ENCODE results near the gene NAALAD2. TPM values are rescaled to one million over a fixed set of nuclear protein-coding genes. Genes with fewer than 3 reads are reported as not detected.
"Not testable (repeated sequence)": the region's sequence is repeated elsewhere in the genome, so short reads cannot be mapped to it uniquely, and the experiment has no call there.

NAALAD2 gene
- total RNA-seq (10 to 100 TPM in 2 of 7 donors, 1 to 10 TPM in 5; 3.0 to 12.3 (median 5.4) TPM), polyA plus RNA-seq (1 to 10 TPM in 2 of 3 donors, under 1 TPM in 1; 0.67 to 1.2 (median 1.2) TPM)
- long read RNA-seq, donor 1, partial matches to known transcripts, result 5 of 7 reads
- long read RNA-seq, donor 1, other reads (novel, unspliced or antisense), result 0 of 7 reads
- long read RNA-seq, donor 2, result 0 reads

DNA sequence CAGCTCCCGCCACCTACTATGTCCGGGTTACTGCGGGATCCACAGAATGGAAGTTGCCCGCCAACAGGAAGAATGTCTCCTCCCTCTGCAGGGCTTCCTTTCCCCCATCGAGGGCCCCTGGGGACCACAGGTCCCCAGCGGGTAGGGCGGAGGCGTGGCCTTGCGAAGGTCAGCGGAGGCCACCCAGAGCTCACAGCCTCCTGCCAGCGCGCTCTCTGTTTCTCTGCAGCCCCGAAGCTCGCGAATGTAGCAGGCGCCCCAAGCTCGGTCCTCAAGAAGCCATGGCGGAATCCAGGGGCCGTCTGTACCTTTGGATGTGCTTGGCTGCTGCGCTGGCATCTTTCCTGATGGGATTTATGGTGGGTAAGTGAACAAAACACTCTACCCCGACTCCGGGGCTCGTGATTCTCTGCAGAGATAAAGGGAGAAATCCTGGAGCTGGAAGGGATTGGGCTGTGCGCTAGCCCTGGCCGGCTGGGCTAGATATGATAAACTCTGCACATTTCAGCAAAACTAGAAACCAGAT, at the start of gene NAALAD2:
Gene NAALAD2 (plus strand): TSS at position 186 of the 526 bp plus-strand sequence. CDS start 96 bp downstream, at position 282.
- peak within 1 kb of the TSS in 6 of 8 donors; percentile 10 to 61 (median 38) for H3K27ac ChIP-seq
- TF ChIP-seq, protein P1, sequence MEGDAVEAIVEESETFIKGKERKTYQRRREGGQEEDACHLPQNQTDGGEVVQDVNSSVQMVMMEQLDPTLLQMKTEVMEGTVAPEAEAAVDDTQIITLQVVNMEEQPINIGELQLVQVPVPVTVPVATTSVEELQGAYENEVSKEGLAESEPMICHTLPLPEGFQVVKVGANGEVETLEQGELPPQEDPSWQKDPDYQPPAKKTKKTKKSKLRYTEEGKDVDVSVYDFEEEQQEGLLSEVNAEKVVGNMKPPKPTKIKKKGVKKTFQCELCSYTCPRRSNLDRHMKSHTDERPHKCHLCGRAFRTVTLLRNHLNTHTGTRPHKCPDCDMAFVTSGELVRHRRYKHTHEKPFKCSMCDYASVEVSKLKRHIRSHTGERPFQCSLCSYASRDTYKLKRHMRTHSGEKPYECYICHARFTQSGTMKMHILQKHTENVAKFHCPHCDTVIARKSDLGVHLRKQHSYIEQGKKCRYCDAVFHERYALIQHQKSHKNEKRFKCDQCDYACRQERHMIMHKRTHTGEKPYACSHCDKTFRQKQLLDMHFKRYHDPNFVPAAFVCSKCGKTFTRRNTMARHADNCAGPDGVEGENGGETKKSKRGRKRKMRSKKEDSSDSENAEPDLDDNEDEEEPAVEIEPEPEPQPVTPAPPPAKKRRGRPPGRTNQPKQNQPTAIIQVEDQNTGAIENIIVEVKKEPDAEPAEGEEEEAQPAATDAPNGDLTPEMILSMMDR (IDR thresholded peaks at IDR 0.05 in 8 of 11, conservative IDR thresholded peaks at IDR 0.05 in 3 of 11), result no peak
- TF ChIP-seq POLR2A (IDR thresholded peaks at IDR 0.05) (no peak), POLR2AphosphoS5 (IDR thresholded peaks at IDR 0.05) (peak in 1 of 3 donors; percentile 55)
- peaks cover 0 to 26% (median 0%) of the 10 kb centered on the region in 6 donors for H3K4me1 ChIP-seq
- 1 to 4% (median 2%) methylated on average over 22 to 25 of the region's 25 CpGs for WGBS, 5 donors
- intact Hi-C loops (cut with DNase I; ENCODE audit: low total_unique reads), result no loop called here
- H3K36me3 ChIP-seq, result no peaks in the 10 kb centered on the region
- H3K4me3 ChIP-seq, result peak within 1 kb of the TSS; percentile 12 to 70 (median 44)
- DNase-seq, result peak; percentile 74
- no peaks in the 10 kb centered on the region for H3K9me3 ChIP-seq
- H3K27me3 ChIP-seq (replicated peaks in 1 of 7), result peaks cover 0 to 22% (median 3%) of the 10 kb centered on the region in 7 donors

DNA sequence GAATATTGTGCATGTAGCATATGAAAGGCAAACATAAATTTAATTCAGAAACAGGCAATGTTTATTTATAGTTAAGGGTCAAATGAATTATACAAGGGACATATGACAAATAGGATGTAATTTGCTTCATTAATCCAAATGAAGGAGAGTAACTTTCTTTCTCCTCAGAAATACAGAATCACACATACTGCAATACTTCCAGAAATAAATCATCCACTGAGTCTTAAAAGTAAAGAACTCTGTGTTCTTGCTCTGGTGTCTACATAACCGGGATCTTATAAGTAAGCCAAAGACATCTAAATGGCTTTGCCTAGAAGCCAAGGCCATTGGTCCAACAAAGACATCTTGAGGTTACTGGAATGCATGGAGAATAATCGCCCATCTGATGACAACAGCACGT, 48.8 kb upstream of the NAALAD2 start, which contains the start of gene UBTFL1:
Gene UBTFL1 (plus strand): TSS at position 301 of the 400 bp plus-strand sequence. CDS start 0 bp downstream, at position 301.
- H3K27me3 ChIP-seq (replicated peaks in 1 of 7); H3K4me1 ChIP-seq; DNase-seq; H3K27ac ChIP-seq; H3K36me3 ChIP-seq; H3K9me3 ChIP-seq; intact Hi-C loops (cut with DNase I; ENCODE audit: low total_unique reads); H3K4me3 ChIP-seq: not testable (repeated sequence)
- WGBS, 5 donors, result 67 to 95% (median 79%) methylated on average over 2 of the region's 3 CpGs; no CpG with 5 or more reads in 2 of the 5 donors

DNA sequence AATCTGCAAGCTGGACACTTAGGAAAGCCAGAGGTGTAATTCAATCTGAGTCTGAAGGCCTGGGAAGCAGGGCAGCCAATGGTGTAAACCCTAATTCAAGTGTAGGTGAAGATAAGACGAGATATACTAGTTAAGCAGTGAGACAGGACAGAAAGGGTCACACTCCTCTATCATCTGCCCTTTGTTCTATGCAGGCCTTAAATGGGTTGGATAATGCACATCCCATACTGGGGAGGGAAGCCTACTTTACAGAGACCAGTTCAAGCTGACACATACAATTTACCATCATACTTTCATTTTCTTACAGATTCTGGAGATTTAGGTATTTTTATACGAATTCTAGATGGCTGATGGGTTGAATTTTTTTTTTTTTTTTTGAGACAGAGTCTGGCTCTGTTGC, 45.7 kb upstream of the NAALAD2 start:
- H3K27me3 ChIP-seq (replicated peaks in 1 of 7); H3K4me3 ChIP-seq; intact Hi-C loops (cut with DNase I; ENCODE audit: low total_unique reads); H3K27ac ChIP-seq; H3K4me1 ChIP-seq; DNase-seq; H3K36me3 ChIP-seq; H3K9me3 ChIP-seq: not testable (repeated sequence)
- WGBS, 5 donors, result 26 to 61% (median 52%) methylated on average over 2 of the region's 2 CpGs

DNA sequence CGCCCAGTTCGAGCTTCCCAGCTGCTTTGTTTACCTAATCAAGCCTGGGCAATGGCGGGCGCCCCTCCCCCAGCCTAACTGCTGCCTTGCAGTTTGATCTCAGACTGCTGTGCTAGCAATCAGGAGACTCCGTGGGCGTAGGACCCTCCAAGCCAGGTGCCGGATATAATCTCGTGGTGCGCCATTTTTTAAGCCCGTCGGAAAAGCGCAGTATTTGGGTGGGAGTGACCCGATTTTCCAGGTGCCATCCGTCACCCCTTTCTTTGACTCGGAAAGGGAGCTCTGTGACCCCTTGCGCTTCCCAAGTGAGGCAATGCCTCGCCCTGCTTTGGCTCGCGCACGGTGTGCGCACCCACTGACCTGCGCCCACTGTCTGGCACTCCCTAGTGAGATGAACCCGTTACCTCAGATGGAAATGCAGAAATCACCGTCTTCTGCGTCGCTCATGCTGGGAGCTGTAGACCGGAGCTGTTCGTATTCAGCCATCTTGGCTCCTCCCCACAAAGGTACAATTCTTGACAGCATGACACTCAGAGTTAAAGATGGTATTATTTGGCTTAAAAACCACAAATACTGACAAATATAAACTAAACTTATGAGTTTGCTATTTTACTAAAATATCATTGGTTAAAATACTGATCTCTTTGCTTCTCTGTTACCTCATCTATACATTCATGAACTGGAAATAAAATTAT, 39.1 kb upstream of the NAALAD2 start:
- H3K4me1 ChIP-seq; intact Hi-C loops (cut with DNase I; ENCODE audit: low total_unique reads); H3K4me3 ChIP-seq; H3K36me3 ChIP-seq; H3K9me3 ChIP-seq; H3K27me3 ChIP-seq (replicated peaks in 1 of 7); H3K27ac ChIP-seq; DNase-seq: not testable (repeated sequence)
- 89 to 95% (median 94%) methylated on average over 20 to 24 of the region's 28 CpGs for WGBS, 5 donors

DNA sequence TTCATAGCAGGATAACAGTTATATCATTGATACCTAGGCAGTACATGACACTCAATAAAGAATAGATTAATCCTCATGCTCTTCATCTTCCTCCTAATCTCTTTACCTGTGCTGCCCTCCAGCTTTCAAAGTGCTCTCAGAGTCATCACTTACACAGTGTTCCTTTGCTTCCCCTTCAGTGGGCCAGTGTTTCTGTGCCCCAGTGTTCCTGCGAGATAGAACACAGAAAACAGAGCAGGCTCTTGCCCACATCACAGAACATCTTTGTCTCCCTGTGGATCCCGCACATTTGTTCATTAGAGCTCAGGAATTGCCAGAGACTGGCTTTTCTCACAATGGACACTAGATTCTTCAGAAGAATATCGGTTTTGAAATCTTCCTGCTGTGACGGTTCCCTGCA, 36.2 kb upstream of the NAALAD2 start:
- intact Hi-C loops (cut with DNase I; ENCODE audit: low total_unique reads); H3K27ac ChIP-seq; H3K36me3 ChIP-seq; H3K4me1 ChIP-seq; H3K4me3 ChIP-seq; H3K27me3 ChIP-seq (replicated peaks in 1 of 7); DNase-seq; H3K9me3 ChIP-seq: not testable (repeated sequence)
- WGBS, 5 donors, result 81 to 90% (median 82%) methylated on average over 4 of the region's 4 CpGs

DNA sequence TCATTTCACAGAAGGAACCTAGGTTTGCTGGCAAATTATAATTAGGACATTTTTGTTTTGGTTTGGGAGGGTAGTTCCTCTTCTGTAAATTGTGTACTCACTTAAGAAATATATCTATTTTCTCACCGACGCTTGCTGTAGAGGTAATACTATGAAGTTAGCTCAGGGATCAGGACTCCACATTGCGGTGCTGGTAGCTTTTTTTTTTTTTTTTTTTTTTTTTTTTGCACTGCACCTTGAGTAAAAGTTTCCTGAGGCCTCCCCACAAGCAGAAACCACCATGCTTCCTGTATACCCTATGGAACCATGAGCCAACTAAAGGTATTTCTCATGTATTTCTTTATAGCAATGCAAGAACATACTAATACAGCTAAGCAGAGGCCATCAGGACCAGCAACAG, 34.0 kb upstream of the NAALAD2 start:
- Histone ChIP-seq H3K4me3 (no peak overlapping the region), H3K27me3 (replicated peaks in 1 of 7) (no peaks in the 10 kb centered on the region), H3K4me1 (no peaks in the 10 kb centered on the region), H3K27ac (no peak overlapping the region), H3K36me3 (no peaks in the 10 kb centered on the region), H3K9me3 (no peaks in the 10 kb centered on the region)
- intact Hi-C loops (cut with DNase I; ENCODE audit: low total_unique reads), result no loop called here
- WGBS, 5 donors, result 19 to 53% (median 40%) methylated on average over 3 of the region's 3 CpGs
- TF ChIP-seq POLR2A (IDR thresholded peaks at IDR 0.05), result no peak
- TF ChIP-seq POLR2AphosphoS5 (IDR thresholded peaks at IDR 0.05), result no peak
- TF ChIP-seq, protein P1 (IDR thresholded peaks at IDR 0.05 in 8 of 11, conservative IDR thresholded peaks at IDR 0.05 in 3 of 11), result no peak
- DNase-seq, result no peak

Measured in spleen (tissue), 13 donors.